Neural cell (in vitro differentiated cells): ENCODE measurements around the gene KCNE1.
"Not testable (repeated sequence)": the region's sequence is repeated elsewhere in the genome, so short reads cannot be mapped to it uniquely, and the experiment has no call there.

Experiments used
- CTCF ChIP-seq: fragments of 450-650 bp; IDR thresholded peaks from 2 replicates; pipeline ENCODE4 v1.5.1; 2014; ENCODE audit warnings: antibody characterized with exemption, mild to moderate bottlenecking, moderate library complexity; ENCODE audit not compliant: poor library complexity, severe bottlenecking
- EP300 ChIP-seq: fragments of 450-650 bp; conservative IDR thresholded peaks from 2 replicates; pipeline ENCODE4 v1.6.1; 2014; ENCODE audit warnings: antibody characterized with exemption, mild to moderate bottlenecking, moderate library complexity; ENCODE audit not compliant: poor library complexity, severe bottlenecking
- EZH2 ChIP-seq: fragments of 200-600, 300-800 bp; shearing (Covaris generic), sonication (generic); IDR thresholded peaks from 2 replicates; pipeline ENCODE4 v1.6.1; 2014; ENCODE audit warnings: antibody characterized with exemption, low read length, borderline replicate concordance, mild to moderate bottlenecking; ENCODE audit not compliant: insufficient read depth, poor library complexity, severe bottlenecking
- MXI1 ChIP-seq: fragments of 450-650 bp; conservative IDR thresholded peaks from 2 replicates; pipeline ENCODE4 v1.6.1; 2014; ENCODE audit warnings: antibody characterized with exemption, mild to moderate bottlenecking; ENCODE audit not compliant: poor library complexity, severe bottlenecking
- POLR2AphosphoS5 ChIP-seq: IDR thresholded peaks from 2 replicates; pipeline ENCODE4 v1.6.1; 2012
- RAD21 ChIP-seq: fragments of 450-650 bp; conservative IDR thresholded peaks from 2 replicates; pipeline ENCODE4 v1.6.1; 2014; ENCODE audit warnings: antibody characterized with exemption, mild to moderate bottlenecking, moderate library complexity
- REST ChIP-seq: IDR thresholded peaks from 2 replicates; pipeline ENCODE4 v1.6.1; 2012; ENCODE audit warnings: borderline replicate concordance
- SMC3 ChIP-seq: fragments of 450-650 bp; conservative IDR thresholded peaks from 2 replicates; pipeline ENCODE4 v1.6.1; 2014; ENCODE audit warnings: antibody characterized with exemption, mild to moderate bottlenecking, moderate library complexity; ENCODE audit not compliant: poor library complexity
- TAF1 ChIP-seq: IDR thresholded peaks from 2 replicates; pipeline ENCODE4 v1.6.1; 2012; ENCODE audit warnings: low read depth

DNA sequence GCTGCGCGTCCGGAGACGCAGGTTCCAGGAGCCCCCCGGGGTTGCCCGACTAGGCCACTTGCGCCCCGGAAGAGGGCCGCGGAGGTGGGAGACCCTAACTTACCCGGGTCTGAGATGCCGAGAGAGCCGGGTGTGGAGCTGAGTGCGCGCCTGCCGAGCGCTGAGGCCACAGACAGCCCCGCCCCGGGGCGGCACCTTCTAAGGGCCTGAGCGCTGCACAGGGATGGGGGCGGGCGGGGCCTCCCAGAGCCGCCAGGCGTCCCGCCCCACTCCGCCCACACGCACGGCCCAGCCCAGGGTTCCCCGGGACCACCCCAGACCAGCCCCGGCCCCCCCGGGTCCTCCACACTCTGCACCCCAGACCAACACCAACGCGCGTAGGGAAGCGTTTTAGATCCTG, 52.6 kb downstream of the KCNE1 start:
- not testable (repeated sequence) for TF ChIP-seq TAF1, CTCF, SMC3, EZH2, EP300, POLR2AphosphoS5, RAD21, REST, MXI1
